Hypothalamus (tissue), 51 donors: Measurements from ENCODE around the gene NTMT1.
"Not testable (repeated sequence)": the region's sequence is repeated elsewhere in the genome, so short reads cannot be mapped to it uniquely, and the experiment has no call there.

Experiments
- DNase-seq, 51 donors: peaks; one replicate each; lab custom pipeline; 2025; lab: John Stamatoyannopoulos, UW

NTMT1 gene

GRCh38 chr9:129626079-129626624, at the start of gene NTMT1:
Gene NTMT1, plus strand, starts transcription at chr9:129626163. Its CDS starts 6,541 bp downstream, at chr9:129632704.
- DNase-seq = peak; percentile 45 to 95 (median 86)

- DNase-seq = no peak
Measured at GRCh38 chr9:129576546-129577543, 49.1 kb upstream of the NTMT1 start.

GRCh38 chr9:129579294-129579693, 46.7 kb upstream of the NTMT1 start:
- no peak for DNase-seq

- no peak for DNase-seq
Measured at GRCh38 chr9:129580211-129580915, 45.6 kb upstream of the NTMT1 start.

GRCh38 chr9:129581505-129582189, 44.3 kb upstream of the NTMT1 start:
- no peak for DNase-seq

GRCh38 chr9:129582855-129583254, 43.1 kb upstream of the NTMT1 start:
- DNase-seq = no peak

GRCh38 chr9:129583308-129584038, 42.5 kb upstream of the NTMT1 start:
- DNase-seq = no peak

GRCh38 chr9:129584136-129584535, 41.8 kb upstream of the NTMT1 start:
- DNase-seq = peak in 30 of 51 donors; percentile 7 to 71 (median 38)

GRCh38 chr9:129585352-129585751, 40.6 kb upstream of the NTMT1 start:
- DNase-seq = no peak

- no peak for DNase-seq
Measured at GRCh38 chr9:129586245-129586644, 39.7 kb upstream of the NTMT1 start.

- DNase-seq = no peak
Measured at GRCh38 chr9:129586685-129587084, 39.3 kb upstream of the NTMT1 start.

GRCh38 chr9:129587487-129588262, 38.3 kb upstream of the NTMT1 start:
- no peak for DNase-seq

GRCh38 chr9:129590466-129590865, 35.5 kb upstream of the NTMT1 start:
- no peak for DNase-seq

- DNase-seq = no peak
Measured at GRCh38 chr9:129591916-129592315, 34.0 kb upstream of the NTMT1 start.

GRCh38 chr9:129592790-129593189, 33.2 kb upstream of the NTMT1 start:
- DNase-seq = not testable (repeated sequence)

GRCh38 chr9:129594632-129595031, 31.3 kb upstream of the NTMT1 start:
- no peak for DNase-seq

GRCh38 chr9:129595311-129595741, 30.6 kb upstream of the NTMT1 start:
- no peak for DNase-seq

- DNase-seq = no peak
Measured at GRCh38 chr9:129595903-129596540, 29.9 kb upstream of the NTMT1 start.
